ENCODE results near the gene OGFR.

OGFR gene

GRCh38 chr20:62801284-62802010, 3.2 kb upstream of the OGFR start:
- no peak for DNase-seq (ENCODE audit: low read depth)

DNA sequence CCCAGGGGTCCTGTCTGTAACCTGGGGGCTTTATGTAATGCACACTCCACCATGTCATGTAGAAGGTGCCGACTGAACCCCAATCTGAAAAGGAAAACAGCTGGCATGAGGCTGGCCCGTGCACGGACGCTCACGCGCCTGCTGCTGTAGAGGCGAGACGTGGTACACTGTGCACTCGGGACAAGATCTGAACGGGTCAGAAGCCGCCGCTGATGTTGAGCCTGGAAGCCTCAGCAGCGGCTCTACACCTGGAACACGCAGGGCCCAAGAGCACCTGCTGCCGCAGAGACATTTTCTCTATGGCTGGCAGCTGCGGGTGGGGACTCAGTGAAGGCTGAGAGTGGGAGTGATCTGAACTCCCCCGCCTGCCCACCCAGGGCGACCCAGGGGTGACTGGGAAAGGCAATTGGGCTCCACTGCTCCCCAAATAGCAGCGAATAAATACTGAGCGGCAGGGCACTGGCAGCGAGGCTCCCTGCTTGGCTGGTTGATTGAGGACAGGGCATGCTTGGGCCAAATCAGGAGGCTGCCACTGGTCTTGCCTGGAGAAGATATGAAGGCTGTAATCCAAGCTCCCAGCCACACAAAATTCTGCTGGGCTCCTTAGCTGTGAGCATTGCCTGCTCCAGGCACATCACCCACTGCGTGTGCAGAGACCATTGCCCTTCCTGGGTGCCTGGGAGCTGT, 2.5 kb upstream of the OGFR start:
- no peak for DNase-seq (ENCODE audit: low read depth)

DNA sequence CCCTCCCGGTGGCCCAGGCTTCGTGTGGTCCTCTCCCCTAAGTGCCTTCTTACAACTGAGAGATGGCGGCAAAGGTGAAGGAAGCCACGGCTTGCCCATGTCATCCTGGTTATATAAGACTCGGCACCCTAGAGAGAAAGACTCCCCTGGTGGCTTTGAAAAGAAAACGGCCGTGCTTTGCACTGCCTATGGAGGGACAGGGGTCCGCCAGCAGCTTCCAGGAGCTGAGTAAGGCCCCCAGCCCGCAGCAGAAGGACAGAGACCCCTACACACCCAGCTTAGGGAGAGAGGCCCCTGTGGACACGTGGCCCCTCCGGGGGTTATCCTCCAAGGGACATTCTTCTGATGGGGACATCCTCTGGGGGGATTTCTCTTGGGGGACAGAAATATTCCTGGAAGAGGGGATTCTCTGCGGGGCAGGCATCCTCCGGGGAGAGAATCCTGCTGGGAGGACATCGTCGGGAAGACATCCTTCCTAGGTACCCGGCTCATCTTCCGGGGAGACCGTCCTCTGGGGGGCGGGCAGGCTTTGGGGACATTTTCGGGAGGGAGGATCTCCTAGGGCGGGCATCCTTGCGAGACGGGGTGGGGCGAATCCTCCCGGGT, 511 bp upstream of the OGFR start:
- DNase-seq (ENCODE audit: low read depth), result no peak

DNA sequence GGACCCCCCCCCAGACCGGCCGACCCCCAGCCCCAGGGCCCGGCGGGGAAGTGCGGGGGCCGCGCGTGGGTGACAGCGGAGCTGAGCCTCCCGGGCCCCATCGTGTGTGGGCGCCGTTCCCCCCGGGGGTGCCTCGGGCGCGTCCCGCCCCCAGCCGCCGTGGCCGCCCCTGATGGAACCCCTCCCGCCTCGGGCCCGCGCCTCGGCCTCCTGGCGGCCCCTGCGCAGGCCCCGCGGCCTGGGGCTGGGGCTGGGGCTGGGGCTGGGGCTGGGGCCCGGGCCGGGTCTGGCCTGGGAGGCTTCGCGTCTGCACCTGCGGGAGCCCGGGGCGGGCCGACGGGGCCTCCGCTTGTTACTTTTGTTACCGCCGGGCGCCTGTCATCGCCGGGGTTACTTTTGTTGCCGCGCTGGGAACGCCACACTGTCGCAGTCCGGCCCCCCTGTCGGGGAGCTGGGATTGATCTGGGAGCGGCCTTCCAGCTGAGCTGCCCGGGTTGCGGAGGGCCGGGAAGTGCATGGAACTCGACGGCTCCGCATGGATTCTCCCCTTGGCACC, 598 bp downstream of the OGFR start:
- no peak for DNase-seq (ENCODE audit: low read depth)

DNA sequence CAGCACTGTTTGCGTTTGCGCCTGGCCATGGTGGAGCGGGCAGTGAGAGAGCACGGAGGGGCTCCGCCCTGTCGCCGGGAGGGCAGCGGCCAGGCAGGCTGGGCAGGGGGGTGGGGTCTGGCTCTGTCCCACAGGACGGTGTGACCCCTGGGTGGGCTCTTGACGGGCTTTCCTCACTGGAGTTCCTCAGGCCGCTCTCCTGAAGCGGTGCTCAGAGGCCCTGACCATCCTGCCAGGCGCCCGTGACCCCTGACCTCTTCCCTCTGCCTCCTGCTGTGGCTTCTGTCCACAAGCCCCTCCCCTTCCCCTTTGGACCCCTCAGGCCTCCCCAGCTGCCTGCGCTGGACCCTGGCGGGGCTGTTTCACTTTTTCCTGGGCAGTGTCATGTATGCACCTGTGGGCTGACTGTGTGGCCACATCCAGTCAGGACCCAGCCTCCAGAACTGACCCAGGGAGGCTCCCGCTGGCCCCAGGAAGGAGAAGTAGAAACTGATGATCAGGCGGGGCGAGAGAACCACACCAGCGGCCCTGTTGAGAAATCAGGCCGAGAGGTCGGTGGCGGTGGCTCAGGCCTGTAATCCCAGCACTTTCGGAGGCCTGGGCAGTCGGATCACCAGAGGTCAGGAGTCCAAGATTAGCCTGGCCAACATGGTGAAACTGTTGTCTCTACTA, 1.2 kb downstream of the OGFR start:
- DNase-seq (ENCODE audit: low read depth), result no peak

DNA sequence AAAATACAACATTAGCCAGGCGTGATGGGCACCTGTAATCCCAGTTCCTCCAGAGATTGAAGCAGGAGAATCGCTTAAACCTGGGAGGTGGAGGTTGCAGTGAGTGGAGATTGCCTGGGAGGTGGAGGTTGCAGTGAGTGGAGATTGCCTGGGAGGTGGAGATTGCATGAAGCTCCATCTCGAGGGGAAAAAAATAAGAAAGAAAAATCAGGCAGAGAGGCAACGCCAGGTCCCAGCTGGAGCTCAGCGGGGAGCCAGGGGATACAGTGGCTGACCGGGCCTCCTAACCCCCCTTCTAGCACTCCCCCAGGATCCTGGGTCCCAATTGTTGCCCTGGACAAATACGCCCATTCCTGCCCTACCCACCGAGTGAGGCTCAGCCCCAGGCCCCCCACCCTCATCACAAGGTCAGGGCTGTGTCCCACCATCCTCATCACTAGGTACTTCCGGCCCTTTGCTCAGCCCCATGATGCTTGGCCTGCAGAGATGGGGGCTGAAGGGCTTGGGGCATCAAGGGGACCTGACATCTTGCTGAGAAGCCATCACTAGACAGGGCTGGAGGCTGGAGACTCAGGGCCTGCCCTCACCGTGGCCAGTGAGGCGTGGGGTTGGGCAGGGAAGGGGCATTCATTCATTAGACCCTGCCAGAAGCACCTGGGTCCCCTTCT, 1.9 kb downstream of the OGFR start:
- no peak for DNase-seq (ENCODE audit: low read depth)

GRCh38 chr20:62807444-62808210, 3.0 kb downstream of the OGFR start:
- no peak for DNase-seq (ENCODE audit: low read depth)

DNA sequence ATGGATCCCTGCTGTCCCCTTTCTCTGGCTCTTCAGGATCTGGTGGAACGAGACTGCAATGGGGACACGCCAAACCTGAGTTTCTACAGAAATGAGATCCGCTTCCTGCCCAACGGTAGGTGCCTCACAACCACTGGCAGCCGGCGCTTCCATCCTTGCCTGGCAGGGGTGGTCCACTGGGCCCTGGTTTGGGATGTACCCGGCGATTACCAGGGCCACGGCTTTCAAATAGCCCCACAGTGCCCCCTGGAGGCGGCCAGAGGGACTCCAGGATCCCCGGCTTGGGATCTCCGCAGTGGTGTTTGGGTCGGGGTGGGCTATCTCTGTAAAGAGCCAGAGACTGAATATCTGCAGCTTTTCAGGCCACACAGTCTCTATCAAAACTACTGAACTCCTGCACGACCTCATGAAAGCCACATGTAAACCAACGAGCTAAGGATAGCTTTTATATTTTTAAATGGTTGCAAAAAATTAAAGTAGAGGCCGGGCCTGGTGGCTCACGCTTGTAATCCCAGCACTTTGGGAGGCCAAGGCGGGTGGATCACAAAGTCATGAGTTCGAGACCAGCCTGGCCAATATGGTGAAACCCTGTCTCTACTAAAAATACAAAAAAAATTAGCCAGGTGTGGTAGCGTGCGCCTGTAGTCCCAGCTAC, 3.7 kb downstream of the OGFR start:
- no peak for DNase-seq (ENCODE audit: low read depth)

- no peak for DNase-seq (ENCODE audit: low read depth)
Measured at GRCh38 chr20:62809530-62810428, 5.1 kb downstream of the OGFR start.

DNA sequence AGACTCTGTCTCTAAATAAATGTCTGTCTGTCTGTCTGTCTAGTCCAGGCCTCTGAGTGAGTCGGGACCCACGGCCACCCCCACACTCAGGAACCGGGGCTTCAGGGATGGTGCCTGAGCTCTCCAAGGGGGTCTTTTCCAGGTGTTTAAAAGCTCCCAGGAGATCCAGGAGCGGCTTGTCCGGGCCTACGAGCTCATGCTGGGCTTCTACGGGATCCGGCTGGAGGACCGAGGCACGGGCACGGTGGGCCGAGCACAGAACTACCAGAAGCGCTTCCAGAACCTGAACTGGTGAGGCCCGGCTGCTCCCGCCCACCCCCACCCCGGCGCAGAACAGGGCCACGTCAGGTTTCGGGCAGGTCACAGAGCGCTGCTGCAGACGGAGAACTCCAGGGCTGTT, 6.7 kb downstream of the OGFR start:
- no peak for DNase-seq (ENCODE audit: low read depth)

DNA sequence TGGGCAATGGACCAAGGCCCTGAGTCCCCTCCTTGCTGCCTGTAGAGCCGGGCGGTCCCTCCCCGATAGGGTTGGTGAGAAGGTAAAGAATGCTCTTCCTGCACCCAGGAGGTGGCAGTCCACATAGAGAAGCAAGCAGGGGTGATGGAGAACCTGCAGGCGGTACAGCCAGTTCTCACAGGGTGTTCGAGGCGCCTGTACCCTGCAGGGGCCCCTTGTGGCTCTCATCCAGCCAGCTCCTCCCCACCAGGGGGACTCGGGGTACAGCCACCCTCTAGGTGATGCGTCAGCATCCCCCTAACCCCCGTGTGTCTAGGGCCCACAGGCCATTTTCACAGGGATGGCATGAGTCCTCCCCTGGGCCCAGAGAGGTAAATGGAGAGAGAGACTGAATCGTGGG, 7.1 kb downstream of the OGFR start:
- no peak for DNase-seq (ENCODE audit: low read depth)

- DNase-seq (ENCODE audit: low read depth), result no peak
Measured at GRCh38 chr20:62812181-62812906, 7.7 kb downstream of the OGFR start.

DNA sequence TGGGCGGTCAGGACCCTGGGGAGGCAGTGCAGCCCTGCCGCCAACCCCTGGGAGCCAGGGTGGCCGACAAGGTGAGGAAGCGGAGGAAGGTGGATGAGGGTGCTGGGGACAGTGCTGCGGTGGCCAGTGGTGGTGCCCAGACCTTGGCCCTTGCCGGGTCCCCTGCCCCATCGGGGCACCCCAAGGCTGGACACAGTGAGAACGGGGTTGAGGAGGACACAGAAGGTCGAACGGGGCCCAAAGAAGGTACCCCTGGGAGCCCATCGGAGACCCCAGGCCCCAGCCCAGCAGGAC, 8.2 kb downstream of the OGFR start:
- DNase-seq (ENCODE audit: low read depth), result no peak

DNA sequence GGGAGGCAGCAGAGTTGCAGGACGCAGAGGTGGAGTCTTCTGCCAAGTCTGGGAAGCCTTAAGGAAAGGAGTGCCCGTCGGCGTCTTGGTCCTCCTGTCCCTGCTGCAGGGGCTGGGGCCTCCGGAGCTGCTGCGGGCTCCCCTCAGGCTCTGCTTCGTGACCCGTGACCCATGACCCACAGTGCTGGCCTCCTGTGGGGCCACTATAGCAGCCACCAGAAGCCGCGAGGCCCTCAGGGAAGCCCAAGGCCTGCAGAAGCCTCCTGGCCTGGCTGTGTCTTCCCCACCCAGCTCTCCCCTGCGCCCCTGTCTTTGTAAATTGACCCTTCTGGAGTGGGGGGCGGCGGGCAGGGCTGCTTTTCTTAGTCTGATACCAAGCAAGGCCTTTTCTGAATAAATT, 9.0 kb downstream of the OGFR start:
- no peak for DNase-seq (ENCODE audit: low read depth)

DNA sequence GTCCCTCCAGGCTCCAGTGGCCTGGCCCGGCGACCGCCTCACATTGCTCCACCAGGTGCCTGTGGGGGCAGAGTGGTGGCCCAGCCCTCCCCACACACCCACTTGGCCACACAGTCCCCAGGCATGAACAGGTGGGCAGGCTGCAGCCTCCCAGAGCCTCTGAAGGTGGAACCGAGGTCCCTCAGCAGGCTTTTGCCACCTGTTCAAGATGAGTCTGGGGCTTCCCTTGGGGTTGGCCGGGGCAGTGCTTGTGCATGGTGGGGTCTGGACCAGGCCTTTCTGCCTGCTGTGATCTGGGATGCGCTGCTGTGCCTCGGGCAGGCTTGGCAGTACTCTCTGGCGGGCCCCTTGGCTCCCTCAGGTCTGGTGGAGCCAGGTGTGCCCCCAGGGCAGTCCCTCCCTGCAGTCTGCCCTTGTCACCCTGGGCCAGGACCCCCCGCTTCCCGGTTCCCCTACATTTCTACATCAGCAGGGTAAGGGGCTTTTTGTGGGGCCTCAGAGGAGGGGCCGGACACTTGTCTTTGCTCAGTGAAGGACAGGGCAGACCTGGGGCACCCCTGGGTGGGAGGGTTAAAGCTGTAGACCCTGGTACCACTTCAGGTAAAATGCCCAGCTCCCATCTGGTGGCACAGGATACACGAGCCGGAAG, 9.5 kb downstream of the OGFR start:
- DNase-seq (ENCODE audit: low read depth), result no peak

GRCh38 chr20:62814709-62815065, 10.1 kb downstream of the OGFR start:
- no peak for DNase-seq (ENCODE audit: low read depth)

GRCh38 chr20:62815066-62815991, 10.7 kb downstream of the OGFR start:
- DNase-seq (ENCODE audit: low read depth), result no peak
